Suprapubic skin (tissue), 4 donors: Measurements from ENCODE around the gene NFATC2. TPM values are rescaled to one million over a fixed set of nuclear protein-coding genes. Genes with fewer than 3 reads are reported as not detected.

Source experiments
- DNase-seq, 2 donors: peaks; one replicate each; pipeline ENCODE4 v3.0.0-alpha.2; 2019; ENCODE audit warnings: low spot score in 2 of 2
- H3K27ac ChIP-seq: fragments of 200-600 bp; sonication (generic); one replicate; pipeline ENCODE4 v1.5.1; 2019
- H3K27me3 ChIP-seq: fragments of 200-600 bp; sonication (generic); one replicate; pipeline ENCODE4 v1.5.1; 2019
- H3K36me3 ChIP-seq: fragments of 200-600 bp; sonication (generic); one replicate; pipeline ENCODE4 v1.5.1; 2019
- H3K4me1 ChIP-seq: fragments of 200-600 bp; sonication (generic); one replicate; pipeline ENCODE4 v1.5.1; 2019
- H3K4me3 ChIP-seq: fragments of 200-600 bp; sonication (generic); one replicate; pipeline ENCODE4 v1.5.1; 2019; ENCODE audit warnings: mild to moderate bottlenecking
- H3K9me3 ChIP-seq: fragments of 200-600 bp; sonication (generic); one replicate; pipeline ENCODE4 v1.5.1; 2019
- EP300 ChIP-seq: sonication (generic); formaldehyde crosslinking; IDR thresholded peaks from one replicate; pipeline ENCODE4 v1.6.1; 2017; ENCODE audit warnings: antibody characterized with exemption
- POLR2A ChIP-seq, 2 donors: fragments of 450-650 bp; IDR thresholded peaks; one replicate each; pipeline ENCODE4 v1.6.1; 2017; ENCODE audit warnings: antibody characterized with exemption in 2 of 2, mild to moderate bottlenecking in 2 of 2, moderate library complexity in 2 of 2
- POLR2AphosphoS5 ChIP-seq, 3 donors: sonication (generic); formaldehyde crosslinking; IDR thresholded peaks; one replicate each; pipeline ENCODE4 v1.6.1; 2017; ENCODE audit warnings: antibody characterized with exemption in 3 of 3
- WGBS: methylation state at CpG from one replicate; pipeline ENCODE4 v1.1.5; 2018; 5-methylcytosine and 5-hydroxymethylcytosine counted together
- total RNA-seq, 4 donors: library from RNA; depleted of rRNA; stranded (reverse); fragments of >200 nt; gene quantifications; one replicate each; pipeline ENCODE4 v1.1.0, GENCODE V29; 2016
- TF ChIP-seq, protein P1 (sequence below), 2 donors: fragments of 200-600 bp in 1 of 2; fragments of 450-650 bp in 1 of 2; sonication (generic) in 1 of 2; IDR thresholded peaks; one replicate each; pipeline ENCODE4 v1.5.1; 2016 to 2019; ENCODE audit warnings: antibody characterized with exemption in 2 of 2, mild to moderate bottlenecking in 1 of 2, moderate library complexity in 1 of 2

Gene NFATC2
- total RNA-seq, 4 donors from 2014 or later = 5.4 to 15.7 (median 8.4) TPM

DNA sequence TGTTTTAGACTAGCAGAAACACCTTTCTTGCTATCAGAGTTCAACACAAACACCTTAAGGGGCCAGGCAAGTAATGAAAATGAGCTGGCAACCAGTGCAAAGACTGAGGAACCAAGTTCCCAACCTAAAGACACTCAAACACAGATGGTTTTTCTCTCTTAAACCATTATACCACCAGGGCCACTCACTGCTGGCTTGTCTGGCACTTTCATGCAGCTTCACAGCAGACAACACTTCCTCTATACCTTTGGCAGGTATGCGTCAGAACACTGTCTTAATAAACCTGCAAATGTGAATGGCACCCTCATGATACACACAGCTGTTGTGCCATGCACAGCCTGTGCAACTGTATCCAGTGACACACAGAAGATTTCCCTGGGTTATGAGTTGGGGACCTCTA is 41.6 kb downstream of the NFATC2 start:
- Histone ChIP-seq H3K27ac (no peak overlapping the region), H3K4me3 (no peak overlapping the region), H3K27me3 (no peaks in the 10 kb centered on the region), H3K9me3 (no peaks in the 10 kb centered on the region), H3K36me3 (no peaks in the 10 kb centered on the region), H3K4me1 (peaks cover 32% of the 10 kb centered on the region)
- DNase-seq = no peak
- WGBS = 75% methylated on average over 1 of the region's 1 CpG
- no peak for TF ChIP-seq POLR2AphosphoS5 (IDR thresholded peaks at IDR 0.05)
- TF ChIP-seq, protein P1, sequence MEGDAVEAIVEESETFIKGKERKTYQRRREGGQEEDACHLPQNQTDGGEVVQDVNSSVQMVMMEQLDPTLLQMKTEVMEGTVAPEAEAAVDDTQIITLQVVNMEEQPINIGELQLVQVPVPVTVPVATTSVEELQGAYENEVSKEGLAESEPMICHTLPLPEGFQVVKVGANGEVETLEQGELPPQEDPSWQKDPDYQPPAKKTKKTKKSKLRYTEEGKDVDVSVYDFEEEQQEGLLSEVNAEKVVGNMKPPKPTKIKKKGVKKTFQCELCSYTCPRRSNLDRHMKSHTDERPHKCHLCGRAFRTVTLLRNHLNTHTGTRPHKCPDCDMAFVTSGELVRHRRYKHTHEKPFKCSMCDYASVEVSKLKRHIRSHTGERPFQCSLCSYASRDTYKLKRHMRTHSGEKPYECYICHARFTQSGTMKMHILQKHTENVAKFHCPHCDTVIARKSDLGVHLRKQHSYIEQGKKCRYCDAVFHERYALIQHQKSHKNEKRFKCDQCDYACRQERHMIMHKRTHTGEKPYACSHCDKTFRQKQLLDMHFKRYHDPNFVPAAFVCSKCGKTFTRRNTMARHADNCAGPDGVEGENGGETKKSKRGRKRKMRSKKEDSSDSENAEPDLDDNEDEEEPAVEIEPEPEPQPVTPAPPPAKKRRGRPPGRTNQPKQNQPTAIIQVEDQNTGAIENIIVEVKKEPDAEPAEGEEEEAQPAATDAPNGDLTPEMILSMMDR (IDR thresholded peaks at IDR 0.05) = no peak
- no peak for TF ChIP-seq POLR2A (IDR thresholded peaks at IDR 0.05)
- TF ChIP-seq EP300 = no peak

- H3K4me1 ChIP-seq = peaks cover 36% of the 10 kb centered on the region
- TF ChIP-seq EP300 (no peak), POLR2A (IDR thresholded peaks at IDR 0.05) (no peak), POLR2AphosphoS5 (IDR thresholded peaks at IDR 0.05) (no peak)
- TF ChIP-seq, protein P1 (IDR thresholded peaks at IDR 0.05) = no peak
- H3K4me3 ChIP-seq = no peak overlapping the region
- H3K27ac ChIP-seq = no peak overlapping the region
- no peaks in the 10 kb centered on the region for H3K36me3 ChIP-seq
- H3K27me3 ChIP-seq = no peaks in the 10 kb centered on the region
- DNase-seq = peak in 1 of 2 donors; percentile 21
- WGBS = 36% methylated on average over 2 of the region's 3 CpGs
- no peaks in the 10 kb centered on the region for H3K9me3 ChIP-seq
Observed at GRCh38 chr20:51500311-51500710, 42.2 kb downstream of the NFATC2 start.

GRCh38 chr20:51498765-51499540 is 43.6 kb downstream of the NFATC2 start:
- DNase-seq = peak in 1 of 2 donors; percentile 56
- no peaks in the 10 kb centered on the region for H3K9me3 ChIP-seq
- peaks cover 36% of the 10 kb centered on the region for H3K4me1 ChIP-seq
- H3K27me3 ChIP-seq = no peaks in the 10 kb centered on the region
- no peak overlapping the region for H3K4me3 ChIP-seq
- WGBS = 94% methylated on average over 11 of the region's 11 CpGs
- TF ChIP-seq POLR2A (IDR thresholded peaks at IDR 0.05) = no peak
- TF ChIP-seq, protein P1 (IDR thresholded peaks at IDR 0.05) = no peak
- TF ChIP-seq EP300 = no peak
- TF ChIP-seq POLR2AphosphoS5 (IDR thresholded peaks at IDR 0.05) = no peak
- no peaks in the 10 kb centered on the region for H3K36me3 ChIP-seq
- no peak overlapping the region for H3K27ac ChIP-seq

GRCh38 chr20:51497542-51498467 is 44.7 kb downstream of the NFATC2 start:
- Histone ChIP-seq H3K36me3 (no peaks in the 10 kb centered on the region), H3K4me1 (peaks cover 38% of the 10 kb centered on the region), H3K9me3 (no peaks in the 10 kb centered on the region), H3K27me3 (no peaks in the 10 kb centered on the region), H3K4me3 (no peak overlapping the region), H3K27ac (no peak overlapping the region)
- 44% methylated on average over 21 of the region's 21 CpGs for WGBS
- no peak for TF ChIP-seq POLR2AphosphoS5 (IDR thresholded peaks at IDR 0.05)
- peak in 1 of 2 donors; percentile 74 for DNase-seq

- peaks cover 47% of the 10 kb centered on the region for H3K4me1 ChIP-seq
- 68% methylated on average over 6 of the region's 7 CpGs for WGBS
- no peak overlapping the region for H3K4me3 ChIP-seq
- H3K27ac ChIP-seq = no peak overlapping the region
- no peaks in the 10 kb centered on the region for H3K36me3 ChIP-seq
- H3K27me3 ChIP-seq = no peaks in the 10 kb centered on the region
- H3K9me3 ChIP-seq = no peaks in the 10 kb centered on the region
- DNase-seq = peak in 1 of 2 donors; percentile 29
- TF ChIP-seq, protein P1 (IDR thresholded peaks at IDR 0.05) = no peak
- TF ChIP-seq EP300 (no peak), POLR2AphosphoS5 (IDR thresholded peaks at IDR 0.05) (no peak)
Observed at GRCh38 chr20:51496964-51497363, 45.6 kb downstream of the NFATC2 start.
